Stomach (tissue), 9 donors: Measurements from ENCODE around the gene ATP11B. TPM values are rescaled to one million over a fixed set of nuclear protein-coding genes. Genes with fewer than 3 reads are reported as not detected.
"Not testable (repeated sequence)": the region's sequence is repeated elsewhere in the genome, so short reads cannot be mapped to it uniquely, and the experiment has no call there.

Experiments used
- DNase-seq, 2 donors: peaks; one replicate each; pipeline versions ENCODE4 v3.0.0 to v3.0.0-alpha.2; 2013 to 2019
- H3K27ac ChIP-seq, 5 donors: fragments of 200-600 bp in 4 of 5; sonication (generic) in 4 of 5; one replicate each; pipeline ENCODE4 v1.5.1; 2013 to 2019; ENCODE audit warnings: mild to moderate bottlenecking in 1 of 5, moderate library complexity in 1 of 5
- H3K27me3 ChIP-seq, 3 donors: fragments of 200-600 bp; sonication (generic); one replicate each; pipeline ENCODE4 v1.5.1; 2017 to 2019; ENCODE audit warnings: mixed run types in 1 of 3
- H3K36me3 ChIP-seq, 4 donors: fragments of 200-600 bp; sonication (generic); 1 replicate in 3 of 4; 2 replicates in 1 of 4; pipeline ENCODE4 v1.5.1; 2016 to 2019
- H3K4me1 ChIP-seq, 4 donors: fragments of 200-600 bp; sonication (generic); one replicate each; pipeline ENCODE4 v1.5.1; 2016 to 2019
- H3K4me3 ChIP-seq, 4 donors: fragments of 200-600 bp; sonication (generic) in 3 of 4; one replicate each; pipeline ENCODE4 v1.5.1; 2016 to 2019; ENCODE audit warnings: mild to moderate bottlenecking in 1 of 4
- H3K9me3 ChIP-seq, 4 donors: fragments of 200-600 bp; sonication (generic); one replicate each; pipeline ENCODE4 v1.5.1; 2016 to 2019
- CTCF ChIP-seq, 7 experiments: fragments of 450-650 bp in 4 of 7; fragments of 200-600 bp in 3 of 7; sonication (generic) in 3 of 7; IDR thresholded peaks; one replicate each; pipeline ENCODE4 v1.5.1; 2016 to 2019; ENCODE audit warnings: antibody characterized with exemption in 7 of 7, control low read depth in 2 of 7, mild to moderate bottlenecking in 1 of 7
- EP300 ChIP-seq: sonication (generic); formaldehyde crosslinking; IDR thresholded peaks from one replicate; pipeline ENCODE4 v1.6.1; 2017; ENCODE audit warnings: antibody characterized with exemption
- POLR2A ChIP-seq, 4 donors: fragments of 450-650 bp; IDR thresholded peaks; one replicate each; pipeline ENCODE4 v1.6.1; 2016; ENCODE audit warnings: antibody characterized with exemption in 4 of 4, control low read depth in 2 of 4, mild to moderate bottlenecking in 1 of 4, moderate library complexity in 1 of 4
- POLR2AphosphoS5 ChIP-seq, 3 donors: sonication (generic); formaldehyde crosslinking; IDR thresholded peaks; one replicate each; pipeline ENCODE4 v1.6.1; 2016; ENCODE audit warnings: antibody characterized with exemption in 3 of 3
- whole genome bisulfite sequencing, 5 donors: extraction: QIAGEN DNeasy Blood & Tissue Kit in 3 of 5; methylation state at CpG; one replicate each; pipeline versions ENCODE4 v1.1.5 to v1.1.7; 2013 to 2018; 5-methylcytosine and 5-hydroxymethylcytosine counted together
- intact Hi-C: fragments of 100-400 bp; cut with DNase I; formaldehyde crosslinking; loops from one replicate; pipeline ENCODE4 v1.15.1; 2023; ENCODE audit warnings: low total_unique reads
- polyA plus RNA-seq, 3 donors: library from polyadenylated mRNA; stranded (reverse); fragments of 200-250 nt; gene quantifications; one replicate each; pipeline ENCODE4 v1.2.3, GENCODE V29; 2013
- total RNA-seq, 5 donors: library from RNA; depleted of rRNA; stranded (reverse); fragments of >200 nt; gene quantifications; one replicate each; pipeline versions ENCODE4 v1.1.0 to v1.2.3, GENCODE V29; 2014 to 2016
- donor health status: healthy with polysubstance abuse.
- donor health status: Bipolar disorder and iron deficiency.
- donor health status: healthy.

The ATP11B gene
- total and polyA plus RNA-seq, 8 donors, result 9.6 to 449 (median 120) TPM

GRCh38 chr3:182861348-182861747 lies 68.0 kb downstream of the ATP11B start:
- 48 to 85% (median 56%) methylated on average over 1 of the region's 1 CpG for WGBS, 5 donors
- intact Hi-C loops, result no loop called here
- Histone ChIP-seq H3K27ac (no peak overlapping the region), H3K4me3 (no peak overlapping the region), H3K36me3 (peaks cover 4 to 84% (median 70%) of the 10 kb centered on the region in 4 donors), H3K9me3 (no peaks in the 10 kb centered on the region), H3K4me1 (peaks cover 0 to 16% (median 2%) of the 10 kb centered on the region in 4 donors), H3K27me3 (no peaks in the 10 kb centered on the region)
- no peak for DNase-seq
- no peak for TF ChIP-seq POLR2A (IDR thresholded peaks at IDR 0.05)
- TF ChIP-seq POLR2AphosphoS5 (IDR thresholded peaks at IDR 0.05), result no peak

- no peak overlapping the region for H3K4me3 ChIP-seq
- TF ChIP-seq POLR2AphosphoS5 (IDR thresholded peaks at IDR 0.05) (peak in 1 of 3 donors; percentile 41), POLR2A (IDR thresholded peaks at IDR 0.05) (no peak), CTCF (IDR thresholded peaks at IDR 0.05) (no peak), EP300 (no peak)
- peak; percentile 39 to 70 for DNase-seq
- intact Hi-C loops, result no loop called here
- peaks cover 0 to 16% (median 2%) of the 10 kb centered on the region in 4 donors for H3K4me1 ChIP-seq
- H3K27me3 ChIP-seq, result no peaks in the 10 kb centered on the region
- peaks cover 4 to 82% (median 70%) of the 10 kb centered on the region in 4 donors for H3K36me3 ChIP-seq
- no peaks in the 10 kb centered on the region for H3K9me3 ChIP-seq
- WGBS, 5 donors, result 43 to 80% (median 57%) methylated on average over 3 of the region's 3 CpGs
- H3K27ac ChIP-seq, result peak overlapping the region in 1 of 5 donors; percentile 45
These were observed 69.0 kb downstream of the ATP11B start for GRCh38 chr3:182862159-182862860.

GRCh38 chr3:182869059-182869458 lies 75.8 kb downstream of the ATP11B start:
- DNase-seq, result no peak
- 91 to 99% (median 96%) methylated on average over 1 of the region's 1 CpG for WGBS, 5 donors
- TF ChIP-seq EP300 (no peak), CTCF (IDR thresholded peaks at IDR 0.05) (no peak), POLR2A (IDR thresholded peaks at IDR 0.05) (no peak), POLR2AphosphoS5 (IDR thresholded peaks at IDR 0.05) (no peak)
- Histone ChIP-seq H3K4me1 (no peaks in the 10 kb centered on the region), H3K4me3 (no peak overlapping the region), H3K36me3 (peaks cover 47 to 98% (median 88%) of the 10 kb centered on the region in 4 donors), H3K27me3 (no peaks in the 10 kb centered on the region), H3K9me3 (no peaks in the 10 kb centered on the region), H3K27ac (no peak overlapping the region)
- intact Hi-C loops, result no loop called here

- intact Hi-C loops, H3K4me3 ChIP-seq, H3K27me3 ChIP-seq, H3K4me1 ChIP-seq, DNase-seq, H3K27ac ChIP-seq, H3K9me3 ChIP-seq: not testable (repeated sequence)
- peaks cover 62 to 98% (median 96%) of the 10 kb centered on the region in 4 donors for H3K36me3 ChIP-seq
- 92 to 100% (median 97%) methylated on average over 3 of the region's 3 CpGs for WGBS, 5 donors
These were observed 77.6 kb downstream of the ATP11B start for GRCh38 chr3:182870917-182871316.

GRCh38 chr3:182879031-182879611 lies 85.8 kb downstream of the ATP11B start:
- no peaks in the 10 kb centered on the region for H3K27me3 ChIP-seq
- no peak overlapping the region for H3K4me3 ChIP-seq
- H3K36me3 ChIP-seq, result peaks cover 23 to 98% (median 85%) of the 10 kb centered on the region in 4 donors
- no peaks in the 10 kb centered on the region for H3K9me3 ChIP-seq
- WGBS, 5 donors, result 94 to 100% (median 100%) methylated on average over 1 of the region's 1 CpG
- no peaks in the 10 kb centered on the region for H3K4me1 ChIP-seq
- no peak for DNase-seq
- TF ChIP-seq EP300, result no peak
- TF ChIP-seq CTCF (IDR thresholded peaks at IDR 0.05), result no peak
- intact Hi-C loops, result no loop called here
- H3K27ac ChIP-seq, result no peak overlapping the region
